HG03135 (cell line): ENCODE measurements around the gene CSNK1E.
A peak's percentile ranks its signal among the peaks of the same experiment; 100 is the strongest.

Experiments used
- ATAC-seq: cut with Tn5 transposase; IDR thresholded peaks from one replicate; pipeline ENCODE4 v1.9.1; 2021; ENCODE audit warnings: mild to moderate bottlenecking, moderate library complexity; ENCODE audit not compliant: unreplicated experiment

Gene CSNK1E

GRCh38 chr22:38282397-38282796 is 34.8 kb downstream of the CSNK1E start:
- ATAC-seq = no peak

GRCh38 chr22:38276166-38276565 is 41.1 kb downstream of the CSNK1E start:
- ATAC-seq = no peak

- ATAC-seq = no peak
Observed at GRCh38 chr22:38273135-38273826, 44.0 kb downstream of the CSNK1E start.

DNA sequence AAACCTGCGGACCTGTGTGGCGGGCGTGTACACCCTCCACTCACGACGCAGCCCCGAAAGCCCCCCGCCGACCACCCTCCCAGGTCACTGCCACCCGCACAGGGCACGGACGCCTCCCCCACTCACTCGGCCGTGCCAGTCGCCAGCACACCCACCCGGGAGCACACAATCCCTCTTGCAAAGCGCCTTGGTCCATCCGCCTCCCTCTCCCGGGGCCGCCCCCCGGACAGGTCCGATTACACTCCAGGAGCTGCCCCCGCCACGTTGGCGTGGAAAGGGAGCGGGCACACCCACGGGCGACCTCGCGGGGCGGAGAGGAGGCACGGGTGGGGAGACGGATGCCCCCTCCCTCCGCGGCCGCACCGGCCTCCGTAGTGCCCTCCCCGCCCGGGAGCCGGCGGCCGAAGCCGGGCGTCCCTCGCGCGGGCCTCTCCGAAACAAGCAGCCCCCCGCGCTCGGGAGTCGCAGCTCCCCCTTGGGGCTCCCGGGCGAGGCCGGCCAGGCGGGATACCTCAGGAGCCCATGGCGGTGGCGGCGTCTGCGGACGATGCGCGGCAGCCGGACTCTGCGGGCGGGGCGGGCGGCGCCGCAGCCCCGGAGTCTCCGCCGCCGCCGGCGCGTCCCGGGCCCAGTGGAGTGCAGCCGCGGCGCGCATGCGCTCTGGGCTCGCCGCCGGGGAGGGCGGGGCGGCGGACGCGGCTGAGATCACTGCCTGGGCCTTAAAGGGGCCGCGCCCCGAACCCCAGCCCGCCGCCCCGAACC is 44.7 kb downstream of the CSNK1E start, which contains the start of gene TMEM184B:
Gene TMEM184B, minus strand, starts transcription at position 638 of the 762 bp plus-strand sequence. CDS start 25,049 bp downstream, outside the sequence.
- ATAC-seq = peak; percentile 57

- peak; percentile 5 for ATAC-seq
Observed at GRCh38 chr22:38271927-38272372, 45.3 kb downstream of the CSNK1E start.

GRCh38 chr22:38271101-38271500 is 46.1 kb downstream of the CSNK1E start:
- ATAC-seq = no peak

DNA sequence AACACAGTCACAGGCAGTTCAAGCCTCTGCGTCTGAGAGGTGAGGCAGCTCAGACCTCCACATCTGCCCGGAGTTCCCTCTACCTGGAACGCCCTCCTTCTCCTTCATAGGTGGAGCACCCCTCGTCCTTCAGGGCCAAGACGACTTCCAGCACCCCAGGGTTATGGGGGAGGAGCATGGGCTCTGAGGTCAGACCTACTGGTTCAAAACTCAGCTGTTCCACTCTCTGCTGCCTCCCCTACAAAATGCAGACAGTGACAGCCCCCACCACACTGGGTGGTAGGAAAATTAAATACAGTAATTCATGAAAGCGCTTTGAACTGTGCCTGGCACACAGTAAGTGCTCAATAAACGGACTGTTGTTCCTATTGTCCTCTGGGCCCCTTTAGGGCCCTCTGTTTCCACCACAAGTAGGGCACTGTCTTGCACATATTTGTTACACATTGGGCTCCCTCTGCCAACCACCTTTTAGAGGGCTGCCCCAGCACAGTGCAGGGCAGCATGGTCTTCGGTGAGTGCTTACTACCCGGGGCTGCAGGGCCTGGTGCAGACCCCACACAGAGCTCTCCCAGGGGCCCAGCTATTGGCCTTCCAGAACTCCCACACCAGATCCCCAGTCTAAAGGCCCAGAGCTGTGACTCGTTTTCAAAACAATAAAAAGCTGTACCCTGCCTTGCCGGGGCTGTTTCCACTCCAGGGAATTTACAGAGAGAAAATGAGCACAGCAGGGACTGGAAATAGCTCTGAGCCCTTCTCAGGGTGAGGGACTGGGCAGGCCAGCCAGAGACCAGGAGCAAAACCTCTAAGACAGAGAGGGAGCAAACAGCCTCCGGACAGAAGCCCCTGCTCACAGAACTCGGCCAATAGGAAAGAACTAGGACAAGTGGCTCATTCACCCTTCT is 46.9 kb downstream of the CSNK1E start:
- ATAC-seq = no peak

DNA sequence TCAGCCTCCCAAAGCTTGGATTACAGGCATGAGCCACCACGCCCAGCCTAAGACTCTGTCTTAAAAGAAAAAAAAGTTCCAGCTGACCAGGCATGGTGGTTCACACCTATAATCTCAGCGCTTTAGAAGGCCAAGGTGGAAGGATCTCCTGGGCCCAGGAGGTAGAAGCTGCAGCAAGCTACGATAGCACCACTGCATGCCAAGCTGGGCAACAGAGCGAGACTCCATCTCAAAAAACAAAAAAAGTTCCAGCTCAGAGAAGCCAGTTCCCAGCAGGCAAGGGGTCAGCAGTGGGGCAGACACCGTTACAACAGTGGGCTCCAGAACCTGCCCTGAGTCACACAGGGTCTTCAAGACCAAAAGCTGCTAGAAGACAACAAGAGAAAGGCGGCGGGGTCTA is 47.8 kb downstream of the CSNK1E start:
- no peak for ATAC-seq

DNA sequence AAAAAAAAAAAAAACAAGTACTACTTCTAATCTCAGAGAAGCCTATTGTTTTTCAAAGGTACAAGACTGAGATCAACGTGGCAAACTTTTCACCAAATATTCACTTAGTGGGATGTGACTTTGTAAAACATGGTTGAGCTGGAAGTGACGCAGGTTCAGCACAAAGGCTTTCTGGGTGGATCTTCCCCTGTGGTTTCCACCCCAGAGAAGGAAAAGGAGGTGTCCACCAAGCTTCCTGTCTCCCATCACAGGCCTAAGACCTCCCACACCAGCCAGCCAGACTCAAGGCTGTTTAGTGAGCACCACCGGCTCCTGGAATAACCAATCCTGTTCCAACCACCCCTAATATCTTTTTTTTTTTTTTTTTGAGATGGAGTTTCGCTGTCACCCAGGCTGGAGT is 50.1 kb downstream of the CSNK1E start:
- ATAC-seq = no peak

DNA sequence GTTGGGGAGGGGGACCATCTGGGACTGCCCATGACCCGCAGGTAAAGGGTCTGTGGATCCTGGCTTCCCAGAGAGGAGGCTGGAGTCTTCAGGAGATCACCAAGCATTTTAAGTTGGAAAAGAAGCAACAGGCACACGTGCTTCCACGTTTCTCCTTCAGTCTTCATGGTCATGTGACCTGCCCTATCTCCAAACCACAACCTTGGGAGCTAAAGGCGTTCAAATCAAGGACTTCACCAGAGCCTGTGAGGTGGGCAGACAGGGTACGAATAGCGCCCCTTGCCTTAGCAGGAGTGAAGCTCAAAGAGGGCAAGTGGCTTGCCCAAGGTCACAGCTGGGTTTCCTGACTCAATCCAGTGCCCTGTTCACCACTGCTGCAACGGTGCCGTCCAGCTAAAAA is 51.1 kb downstream of the CSNK1E start:
- ATAC-seq = no peak

DNA sequence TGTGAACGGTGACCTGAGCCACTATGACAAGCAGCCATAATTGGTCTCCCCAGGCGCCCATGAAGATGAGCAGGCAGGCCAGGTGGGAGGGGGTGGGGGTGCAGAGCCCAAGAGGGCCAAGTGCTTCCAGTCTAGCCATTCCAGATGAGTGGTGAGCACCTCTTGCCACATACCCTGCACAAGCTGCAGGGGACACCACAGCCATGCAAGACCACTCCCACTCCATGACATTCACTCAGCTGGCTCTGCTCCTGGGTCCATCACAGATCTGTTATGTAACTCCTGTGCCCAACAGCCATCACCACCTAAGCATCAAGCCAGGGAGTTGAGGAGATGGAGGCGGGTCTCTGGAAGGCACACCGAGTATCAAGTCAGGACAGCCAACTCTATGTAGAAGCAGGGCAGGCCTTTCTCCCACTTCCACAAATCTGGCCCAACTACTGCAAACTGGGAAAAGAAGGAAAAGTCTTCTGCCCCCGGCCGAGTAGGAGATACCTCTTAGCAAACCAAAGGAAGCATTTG is 52.9 kb downstream of the CSNK1E start:
- ATAC-seq = no peak

DNA sequence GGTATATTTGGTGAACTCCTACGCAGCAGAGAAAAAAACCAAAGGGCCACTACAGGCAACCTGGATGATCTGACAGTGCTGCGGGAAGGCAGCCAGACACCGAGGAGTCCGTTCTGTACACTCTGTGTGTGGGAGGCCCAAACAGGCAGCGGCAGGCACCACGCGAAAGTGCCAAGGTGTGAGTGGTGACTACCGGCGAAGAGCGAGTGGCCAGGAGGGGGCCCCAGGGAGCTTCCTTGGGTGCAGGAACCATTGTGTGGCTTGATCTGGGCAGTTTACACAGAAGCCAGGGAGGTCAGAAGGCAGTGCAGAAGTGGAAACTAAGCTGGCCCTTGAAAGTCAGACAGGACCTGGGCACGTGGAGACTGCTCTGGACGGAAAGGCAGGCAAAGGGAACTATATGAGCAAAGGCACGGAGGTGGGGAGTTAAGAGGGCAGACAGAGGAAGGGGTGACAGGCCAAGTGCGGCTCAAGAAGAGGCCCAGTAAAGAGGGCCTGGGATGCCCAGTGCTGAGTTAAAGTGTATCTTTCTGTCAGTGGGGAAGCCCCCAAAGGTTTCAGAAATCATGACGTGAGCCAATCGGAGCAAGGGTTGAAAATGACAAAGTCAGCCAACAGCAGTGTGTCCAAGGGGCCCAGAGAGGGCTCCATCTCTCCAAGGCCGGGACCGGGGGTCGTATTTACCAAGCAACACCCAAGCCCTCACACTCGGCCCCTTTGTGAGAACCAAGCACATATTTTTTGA is 55.0 kb downstream of the CSNK1E start:
- no peak for ATAC-seq

DNA sequence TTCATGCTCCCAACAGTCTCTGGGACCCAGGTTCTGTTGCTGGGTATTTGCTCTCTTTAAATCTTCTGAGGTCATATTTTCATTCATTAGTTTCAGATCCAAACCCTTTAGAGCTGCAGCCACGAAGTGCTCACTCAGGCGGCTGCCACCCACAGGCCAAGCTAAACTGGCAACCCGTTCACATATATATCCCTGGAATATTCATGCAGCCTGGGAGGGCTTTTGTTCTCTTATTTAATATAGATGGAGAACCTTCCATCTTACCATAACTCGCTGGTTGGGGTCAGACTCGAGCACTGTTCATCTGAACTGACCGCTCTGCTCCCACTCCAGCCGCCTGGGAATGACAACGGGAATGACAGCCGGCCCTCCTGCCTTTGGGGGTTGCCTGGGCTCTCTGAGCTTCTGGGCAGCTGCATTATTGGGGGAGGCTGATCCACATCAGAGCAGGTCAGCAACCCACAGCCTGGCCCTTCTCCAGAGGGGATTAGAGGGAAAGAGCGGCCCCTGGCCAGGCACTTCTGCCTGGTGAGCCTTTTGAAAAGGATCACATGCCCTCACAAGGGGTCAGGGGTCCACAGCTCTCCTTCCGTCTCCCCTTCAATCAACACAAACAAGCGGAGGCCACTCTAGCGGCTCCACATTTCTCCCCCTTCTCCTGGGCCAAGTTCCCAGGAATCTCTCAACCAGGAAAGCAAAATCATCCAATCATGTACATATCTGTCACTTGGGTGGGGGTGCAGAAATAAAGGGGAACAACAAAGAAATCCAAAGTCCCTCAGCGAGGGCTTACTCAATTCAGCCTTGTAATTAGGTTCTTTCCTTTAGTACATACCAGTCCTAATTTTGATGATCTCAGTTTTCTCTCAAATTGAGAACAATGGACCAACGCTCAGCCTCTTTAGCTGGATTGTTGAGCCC is 56.2 kb downstream of the CSNK1E start:
- ATAC-seq = no peak

DNA sequence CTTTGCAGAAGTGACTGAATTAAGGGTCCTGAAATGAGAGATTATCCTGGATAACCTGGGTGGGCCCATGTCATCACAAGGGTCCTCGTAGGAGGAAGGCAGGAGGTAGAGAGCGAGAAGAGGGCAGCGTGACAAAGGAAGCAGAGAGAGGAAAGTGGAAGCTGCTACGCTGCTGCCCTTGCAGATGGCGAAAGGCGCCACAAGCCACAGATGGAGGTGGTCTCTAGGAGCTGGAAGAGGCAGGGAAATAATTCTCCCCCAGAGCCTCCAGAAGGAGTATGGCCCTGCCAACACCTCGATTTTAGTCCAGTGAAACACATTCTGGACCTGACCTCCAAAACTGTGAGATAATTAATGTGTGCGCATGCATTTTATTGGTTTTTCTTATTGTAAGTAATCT is 57.9 kb downstream of the CSNK1E start:
- ATAC-seq = no peak

DNA sequence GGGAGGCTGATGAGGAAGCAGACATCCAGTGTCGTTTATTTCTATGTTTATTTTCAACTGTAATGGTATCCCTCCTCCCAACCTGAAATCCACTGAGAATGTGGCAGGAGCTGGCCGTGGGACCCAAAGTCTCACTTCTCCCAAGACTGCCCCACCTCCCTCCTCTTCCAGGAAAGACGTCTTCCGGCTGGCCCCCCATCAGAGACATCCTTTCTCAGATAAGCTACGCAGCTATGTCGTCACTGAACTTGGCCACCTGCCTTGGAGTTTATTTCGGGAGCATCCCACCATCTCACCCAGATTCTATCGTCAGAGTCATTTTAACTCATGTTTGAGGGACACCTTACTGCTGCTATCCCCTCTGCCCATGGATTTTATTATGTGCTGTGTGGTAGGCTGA is 58.3 kb downstream of the CSNK1E start:
- no peak for ATAC-seq

GRCh38 chr22:38257650-38258250 is 59.5 kb downstream of the CSNK1E start:
- no peak for ATAC-seq

DNA sequence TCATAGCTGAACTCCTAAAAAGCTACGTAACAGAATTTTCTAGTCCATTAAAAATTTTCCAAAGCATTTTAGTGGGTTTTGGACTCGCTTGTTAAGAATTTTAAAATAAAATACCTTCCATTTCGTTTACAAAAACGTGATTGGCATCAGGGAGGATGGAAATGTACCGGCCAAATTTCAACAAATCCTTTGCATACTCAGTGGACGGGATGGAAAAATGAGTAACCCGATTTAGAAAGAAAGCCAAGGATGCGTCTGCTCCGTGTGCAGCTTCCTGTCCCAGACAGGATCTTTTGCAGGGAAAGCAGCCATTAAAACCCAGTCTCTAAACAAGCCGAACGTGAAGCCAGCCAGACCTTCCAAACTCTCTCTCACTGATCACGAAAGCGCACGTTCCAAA is 60.1 kb downstream of the CSNK1E start:
- ATAC-seq = no peak

GRCh38 chr22:38255697-38256096 is 61.5 kb downstream of the CSNK1E start:
- no peak for ATAC-seq

DNA sequence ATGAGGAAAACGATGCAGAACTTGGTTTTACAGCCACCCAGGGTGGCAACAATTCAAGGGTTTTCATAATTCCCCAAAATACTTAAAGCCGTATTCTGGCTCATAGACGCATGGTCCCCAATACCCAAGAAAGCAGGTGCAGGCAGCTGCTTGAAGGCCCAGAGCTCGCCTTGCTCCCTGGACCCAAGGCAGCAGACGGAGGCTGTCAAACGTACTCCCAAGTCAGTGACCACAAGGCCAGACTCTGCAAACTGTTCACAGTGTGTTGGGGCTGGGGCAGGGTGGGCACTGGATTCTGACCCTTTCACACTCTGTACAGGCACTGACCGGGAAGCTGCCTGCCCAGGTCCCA is 65.9 kb downstream of the CSNK1E start:
- ATAC-seq = no peak
